KMS-11 (cell line): ENCODE data around the gene MOV10L1.

ENCODE experiments used
- H2AFZ ChIP-seq: fragments of 200-600 bp; sonication (generic); 2 replicates; pipeline ENCODE4 v1.6.1; 2016; ENCODE audit warnings: antibody characterized with exemption, mixed run types, low read depth
- H3K27ac ChIP-seq: fragments of 200-600 bp; sonication (generic); 2 replicates; pipeline ENCODE4 v1.6.1; 2016; ENCODE audit warnings: mild to moderate bottlenecking, mixed run types
- H3K27me3 ChIP-seq: fragments of 200-600 bp; sonication (generic); 2 replicates; pipeline ENCODE4 v1.6.1; 2017; ENCODE audit warnings: mild to moderate bottlenecking, low read depth, mixed run types, moderate library complexity; ENCODE audit not compliant: insufficient read depth
- H3K36me3 ChIP-seq: fragments of 200-600 bp; sonication (generic); 2 replicates; pipeline ENCODE4 v1.6.1; 2017; ENCODE audit warnings: mild to moderate bottlenecking, mixed run types; ENCODE audit not compliant: insufficient read depth
- H3K4me1 ChIP-seq: fragments of 200-600 bp; sonication (generic); 2 replicates; pipeline ENCODE4 v1.6.1; 2016; ENCODE audit warnings: mild to moderate bottlenecking, low read depth, mixed run types; ENCODE audit not compliant: poor library complexity, severe bottlenecking
- H3K4me2 ChIP-seq: fragments of 200-600 bp; sonication (generic); 2 replicates; pipeline ENCODE4 v1.7.0; 2016; ENCODE audit warnings: mild to moderate bottlenecking, mixed run types
- H3K4me3 ChIP-seq: fragments of 200-600 bp; sonication (generic); IDR thresholded peaks from 2 replicates; pipeline ENCODE4 v1.6.1; 2017; ENCODE audit warnings: low read depth, low read length, mixed read lengths; ENCODE audit not compliant: insufficient read depth
- H3K79me2 ChIP-seq: fragments of 200-600 bp; sonication (generic); 2 replicates; pipeline ENCODE4 v1.6.1; 2016; ENCODE audit warnings: low read depth, mixed run types; ENCODE audit not compliant: insufficient read depth
- H3K9ac ChIP-seq: fragments of 200-600 bp; sonication (generic); 2 replicates; pipeline ENCODE4 v1.6.1; 2016; ENCODE audit warnings: mild to moderate bottlenecking, mixed run types
- H4K20me1 ChIP-seq: fragments of 200-600 bp; sonication (generic); 2 replicates; pipeline ENCODE4 v1.6.1; 2016; ENCODE audit warnings: mild to moderate bottlenecking, mixed run types; ENCODE audit not compliant: insufficient read depth
- TF ChIP-seq, protein P1 (sequence below): fragments of 200-600 bp; sonication (generic); conservative IDR thresholded peaks from 2 replicates; pipeline ENCODE4 v1.6.1; 2017; ENCODE audit warnings: low read depth, mild to moderate bottlenecking, antibody characterized with exemption, low read length, moderate library complexity, mixed read lengths

The MOV10L1 gene

GRCh38 chr22:50138041-50138440 is 48.2 kb downstream of the MOV10L1 start:
- Histone ChIP-seq H4K20me1 (no peaks in the 10 kb centered on the region), H3K79me2 (no peaks in the 10 kb centered on the region), H3K27ac (no peak overlapping the region; the same call in 1 of the 2 replicates), H3K4me2 (no peak overlapping the region), H3K36me3 (no peaks in the 10 kb centered on the region), H2AFZ (no peak overlapping the region), H3K4me3 (no peak overlapping the region), H3K27me3 (no peaks in the 10 kb centered on the region), H3K4me1 (peaks cover 38% of the 10 kb centered on the region), H3K9ac (no peak overlapping the region)
- TF ChIP-seq, protein P1, sequence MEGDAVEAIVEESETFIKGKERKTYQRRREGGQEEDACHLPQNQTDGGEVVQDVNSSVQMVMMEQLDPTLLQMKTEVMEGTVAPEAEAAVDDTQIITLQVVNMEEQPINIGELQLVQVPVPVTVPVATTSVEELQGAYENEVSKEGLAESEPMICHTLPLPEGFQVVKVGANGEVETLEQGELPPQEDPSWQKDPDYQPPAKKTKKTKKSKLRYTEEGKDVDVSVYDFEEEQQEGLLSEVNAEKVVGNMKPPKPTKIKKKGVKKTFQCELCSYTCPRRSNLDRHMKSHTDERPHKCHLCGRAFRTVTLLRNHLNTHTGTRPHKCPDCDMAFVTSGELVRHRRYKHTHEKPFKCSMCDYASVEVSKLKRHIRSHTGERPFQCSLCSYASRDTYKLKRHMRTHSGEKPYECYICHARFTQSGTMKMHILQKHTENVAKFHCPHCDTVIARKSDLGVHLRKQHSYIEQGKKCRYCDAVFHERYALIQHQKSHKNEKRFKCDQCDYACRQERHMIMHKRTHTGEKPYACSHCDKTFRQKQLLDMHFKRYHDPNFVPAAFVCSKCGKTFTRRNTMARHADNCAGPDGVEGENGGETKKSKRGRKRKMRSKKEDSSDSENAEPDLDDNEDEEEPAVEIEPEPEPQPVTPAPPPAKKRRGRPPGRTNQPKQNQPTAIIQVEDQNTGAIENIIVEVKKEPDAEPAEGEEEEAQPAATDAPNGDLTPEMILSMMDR, result no peak

GRCh38 chr22:50138988-50139387 is 49.2 kb downstream of the MOV10L1 start:
- Histone ChIP-seq H3K79me2 (no peaks in the 10 kb centered on the region), H3K27ac (peak overlapping the region; percentile 93)

GRCh38 chr22:50139843-50140415 is 50.1 kb downstream of the MOV10L1 start:
- TF ChIP-seq, protein P1, result no peak
- Histone ChIP-seq H3K4me1 (peaks cover 38% of the 10 kb centered on the region), H3K4me2 (peak overlapping the region; percentile 64; the same call in 1 of the 2 replicates), H4K20me1 (no peaks in the 10 kb centered on the region), H3K27me3 (no peaks in the 10 kb centered on the region), H3K4me3 (no peak overlapping the region), H3K79me2 (no peaks in the 10 kb centered on the region), H3K36me3 (no peaks in the 10 kb centered on the region), H3K9ac (peak overlapping the region; percentile 41; the same call in 1 of the 2 replicates), H3K27ac (peak overlapping the region; percentile 93), H2AFZ (peak overlapping the region; percentile 40; the same call in 1 of the 2 replicates)

More at GRCh38 chr22:50138988-50139387, 49.2 kb downstream of the MOV10L1 start:
- Histone ChIP-seq H2AFZ (no peak overlapping the region), H4K20me1 (no peaks in the 10 kb centered on the region), H3K4me1 (peaks cover 38% of the 10 kb centered on the region), H3K9ac (peak overlapping the region; percentile 22; the same call in 1 of the 2 replicates), H3K27me3 (no peaks in the 10 kb centered on the region), H3K4me2 (peak overlapping the region; percentile 36), H3K36me3 (no peaks in the 10 kb centered on the region), H3K4me3 (no peak overlapping the region)
- TF ChIP-seq, protein P1, result no peak

DNA sequence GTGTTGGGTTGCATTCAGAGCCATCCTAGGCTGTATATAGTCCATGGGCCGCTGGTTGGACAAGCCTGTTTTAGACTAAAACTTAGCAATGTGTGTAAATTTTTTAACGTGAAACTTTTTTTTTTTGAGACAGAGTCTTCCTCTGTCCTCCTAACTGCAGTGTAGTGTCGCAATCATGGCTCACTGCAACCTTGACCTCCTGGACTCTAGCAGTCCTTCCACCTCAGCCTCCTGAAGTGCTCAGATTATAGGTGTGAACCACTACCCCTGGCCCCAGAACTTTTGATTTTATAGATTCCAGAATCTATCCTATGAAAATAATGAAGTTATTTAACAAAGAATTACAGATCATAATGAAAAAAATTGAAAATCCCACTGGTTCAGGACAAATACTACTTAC is 50.8 kb downstream of the MOV10L1 start:
- peak overlapping the region; percentile 41; the same call in 1 of the 2 replicates for H3K9ac ChIP-seq
- peaks cover 38% of the 10 kb centered on the region for H3K4me1 ChIP-seq
- no peaks in the 10 kb centered on the region for H3K27me3 ChIP-seq
- peak overlapping the region; percentile 40; the same call in 1 of the 2 replicates for H2AFZ ChIP-seq
- H3K4me2 ChIP-seq, result peak overlapping the region; percentile 64
- no peaks in the 10 kb centered on the region for H3K79me2 ChIP-seq
- no peak overlapping the region for H3K4me3 ChIP-seq
- peak overlapping the region; percentile 93 for H3K27ac ChIP-seq
- no peaks in the 10 kb centered on the region for H3K36me3 ChIP-seq
- TF ChIP-seq, protein P1, result no peak
- no peaks in the 10 kb centered on the region for H4K20me1 ChIP-seq
